B cell (primary cell): ENCODE measurements around the gene ZFYVE21.

ENCODE experiments used
- EZH2 ChIP-seq: IDR thresholded peaks from 2 replicates; pipeline ENCODE4 v1.6.1; 2012; ENCODE audit warnings: borderline replicate concordance, low read depth, mild to moderate bottlenecking, moderate library complexity, low read length; ENCODE audit not compliant: insufficient read depth, poor library complexity, severe bottlenecking
- TF ChIP-seq, protein P1 (sequence below): fragments of 200-600 bp; IDR thresholded peaks from one replicate; pipeline ENCODE4 v1.8.0; 2022; ENCODE audit warnings: antibody characterized with exemption, mild to moderate bottlenecking

DNA sequence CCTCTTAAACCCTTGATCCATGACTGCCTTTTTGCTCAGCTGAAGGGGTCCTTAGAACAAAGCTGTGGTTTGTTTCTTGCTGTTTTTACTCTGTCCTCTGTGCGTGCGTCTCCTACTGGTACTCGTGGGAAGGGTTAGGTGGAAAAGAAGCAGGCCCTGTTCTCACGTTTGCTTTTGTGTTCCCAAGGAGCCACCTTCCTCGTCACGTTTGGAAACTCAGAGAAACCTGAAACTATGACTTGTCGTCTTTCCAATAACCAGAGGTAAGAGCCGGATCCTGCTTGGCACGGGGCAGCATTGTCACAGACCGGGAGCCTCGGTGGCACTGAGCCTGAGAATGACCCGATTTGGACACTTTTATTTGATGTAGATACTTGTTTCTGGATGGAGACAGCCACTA is 13.1 kb downstream of the ZFYVE21 start:
- TF ChIP-seq, protein P1, sequence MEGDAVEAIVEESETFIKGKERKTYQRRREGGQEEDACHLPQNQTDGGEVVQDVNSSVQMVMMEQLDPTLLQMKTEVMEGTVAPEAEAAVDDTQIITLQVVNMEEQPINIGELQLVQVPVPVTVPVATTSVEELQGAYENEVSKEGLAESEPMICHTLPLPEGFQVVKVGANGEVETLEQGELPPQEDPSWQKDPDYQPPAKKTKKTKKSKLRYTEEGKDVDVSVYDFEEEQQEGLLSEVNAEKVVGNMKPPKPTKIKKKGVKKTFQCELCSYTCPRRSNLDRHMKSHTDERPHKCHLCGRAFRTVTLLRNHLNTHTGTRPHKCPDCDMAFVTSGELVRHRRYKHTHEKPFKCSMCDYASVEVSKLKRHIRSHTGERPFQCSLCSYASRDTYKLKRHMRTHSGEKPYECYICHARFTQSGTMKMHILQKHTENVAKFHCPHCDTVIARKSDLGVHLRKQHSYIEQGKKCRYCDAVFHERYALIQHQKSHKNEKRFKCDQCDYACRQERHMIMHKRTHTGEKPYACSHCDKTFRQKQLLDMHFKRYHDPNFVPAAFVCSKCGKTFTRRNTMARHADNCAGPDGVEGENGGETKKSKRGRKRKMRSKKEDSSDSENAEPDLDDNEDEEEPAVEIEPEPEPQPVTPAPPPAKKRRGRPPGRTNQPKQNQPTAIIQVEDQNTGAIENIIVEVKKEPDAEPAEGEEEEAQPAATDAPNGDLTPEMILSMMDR, result no peak
- TF ChIP-seq EZH2, result no peak
